ENCODE measurements around the gene KCNIP3. TPM values are rescaled to one million over a fixed set of nuclear protein-coding genes. Genes with fewer than 3 reads are reported as not detected.

KCNIP3 gene
- polyA plus RNA-seq, 1 of the 3 experiments (the other 2 are of a cell fraction): 0.97 TPM

DNA sequence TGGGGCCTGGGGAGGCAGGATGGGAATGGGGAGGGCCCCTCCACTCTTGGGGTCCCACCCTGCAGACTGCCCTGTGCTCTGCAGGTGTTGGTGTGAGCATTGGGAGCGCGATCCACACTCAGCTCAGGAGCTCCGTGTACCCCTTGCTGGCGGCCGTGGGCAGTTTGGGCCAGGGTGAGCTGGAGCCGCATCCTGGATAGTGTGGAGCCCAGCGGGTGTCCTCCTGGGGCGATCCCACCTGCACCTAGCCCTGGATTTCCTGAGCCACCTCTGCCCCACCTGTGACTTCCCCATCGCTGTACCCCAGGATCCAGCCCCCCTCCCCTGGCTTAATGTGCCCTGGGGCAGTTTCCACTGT, 20.3 kb upstream of the KCNIP3 start (continued):
- TF ChIP-seq, protein P1, sequence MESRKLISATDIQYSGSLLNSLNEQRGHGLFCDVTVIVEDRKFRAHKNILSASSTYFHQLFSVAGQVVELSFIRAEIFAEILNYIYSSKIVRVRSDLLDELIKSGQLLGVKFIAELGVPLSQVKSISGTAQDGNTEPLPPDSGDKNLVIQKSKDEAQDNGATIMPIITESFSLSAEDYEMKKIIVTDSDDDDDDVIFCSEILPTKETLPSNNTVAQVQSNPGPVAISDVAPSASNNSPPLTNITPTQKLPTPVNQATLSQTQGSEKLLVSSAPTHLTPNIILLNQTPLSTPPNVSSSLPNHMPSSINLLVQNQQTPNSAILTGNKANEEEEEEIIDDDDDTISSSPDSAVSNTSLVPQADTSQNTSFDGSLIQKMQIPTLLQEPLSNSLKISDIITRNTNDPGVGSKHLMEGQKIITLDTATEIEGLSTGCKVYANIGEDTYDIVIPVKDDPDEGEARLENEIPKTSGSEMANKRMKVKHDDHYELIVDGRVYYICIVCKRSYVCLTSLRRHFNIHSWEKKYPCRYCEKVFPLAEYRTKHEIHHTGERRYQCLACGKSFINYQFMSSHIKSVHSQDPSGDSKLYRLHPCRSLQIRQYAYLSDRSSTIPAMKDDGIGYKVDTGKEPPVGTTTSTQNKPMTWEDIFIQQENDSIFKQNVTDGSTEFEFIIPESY (IDR thresholded peaks at IDR 0.05; ENCODE audit: borderline replicate concordance, low read depth): no peak
- TF ChIP-seq, protein P2, sequence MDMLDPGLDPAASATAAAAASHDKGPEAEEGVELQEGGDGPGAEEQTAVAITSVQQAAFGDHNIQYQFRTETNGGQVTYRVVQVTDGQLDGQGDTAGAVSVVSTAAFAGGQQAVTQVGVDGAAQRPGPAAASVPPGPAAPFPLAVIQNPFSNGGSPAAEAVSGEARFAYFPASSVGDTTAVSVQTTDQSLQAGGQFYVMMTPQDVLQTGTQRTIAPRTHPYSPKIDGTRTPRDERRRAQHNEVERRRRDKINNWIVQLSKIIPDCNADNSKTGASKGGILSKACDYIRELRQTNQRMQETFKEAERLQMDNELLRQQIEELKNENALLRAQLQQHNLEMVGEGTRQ (IDR thresholded peaks at IDR 0.05; ENCODE audit: borderline replicate concordance, low read depth, low read length): no peak
- TF ChIP-seq YY1 (IDR thresholded peaks at IDR 0.05; ENCODE audit: low read depth) (no peak), FOXJ3 (CRISPR knock-in tag; IDR thresholded peaks at IDR 0.05) (no peak), TAF1 (IDR thresholded peaks at IDR 0.05; ENCODE audit: borderline replicate concordance, low read depth, low read length) (no peak), SMC3 (IDR thresholded peaks at IDR 0.05; ENCODE audit: low read depth, low read length) (no peak)
- TF ChIP-seq, protein P3, sequence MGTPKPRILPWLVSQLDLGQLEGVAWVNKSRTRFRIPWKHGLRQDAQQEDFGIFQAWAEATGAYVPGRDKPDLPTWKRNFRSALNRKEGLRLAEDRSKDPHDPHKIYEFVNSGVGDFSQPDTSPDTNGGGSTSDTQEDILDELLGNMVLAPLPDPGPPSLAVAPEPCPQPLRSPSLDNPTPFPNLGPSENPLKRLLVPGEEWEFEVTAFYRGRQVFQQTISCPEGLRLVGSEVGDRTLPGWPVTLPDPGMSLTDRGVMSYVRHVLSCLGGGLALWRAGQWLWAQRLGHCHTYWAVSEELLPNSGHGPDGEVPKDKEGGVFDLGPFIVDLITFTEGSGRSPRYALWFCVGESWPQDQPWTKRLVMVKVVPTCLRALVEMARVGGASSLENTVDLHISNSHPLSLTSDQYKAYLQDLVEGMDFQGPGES (IDR thresholded peaks at IDR 0.05; ENCODE audit: low read depth, low read length): no peak

DNA sequence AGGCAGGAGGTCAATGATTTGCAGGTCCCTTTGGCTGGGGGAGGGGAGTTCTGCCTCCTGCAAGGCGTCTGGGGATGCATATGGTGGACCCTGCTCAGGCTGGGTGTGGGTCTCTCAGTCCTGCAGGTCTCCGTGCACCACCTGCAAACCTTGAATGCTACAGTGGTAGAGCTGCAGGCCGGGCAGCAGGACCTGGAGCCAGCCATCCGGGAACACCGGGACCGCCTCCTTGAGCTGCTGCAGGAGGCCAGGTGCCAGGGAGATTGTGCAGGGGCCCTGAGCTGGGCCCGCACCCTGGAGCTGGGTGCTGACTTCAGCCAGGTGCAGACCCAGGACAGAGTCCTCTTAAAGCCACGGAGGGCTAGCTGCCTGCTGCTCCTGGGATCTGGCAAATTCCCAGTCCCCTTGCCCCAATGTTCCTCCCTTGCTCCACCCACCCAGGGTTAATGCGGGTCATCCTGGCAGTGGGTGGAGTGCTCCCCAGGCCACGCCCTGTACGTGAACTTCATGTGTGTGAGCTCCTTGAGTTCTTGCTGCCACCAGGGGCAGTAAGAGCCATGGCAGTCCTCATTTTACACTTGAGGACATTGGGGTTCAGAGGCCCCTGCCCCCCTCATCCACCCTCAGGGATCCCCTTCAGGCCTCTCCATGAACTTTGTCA, 19.8 kb upstream of the KCNIP3 start:
- Histone ChIP-seq H3K27me3 (ENCODE audit: insufficient read depth) (no peaks in the 10 kb centered on the region), H3K4me1 (ENCODE audit: control insufficient read depth in 1 of 2, insufficient read depth in 2 of 2, low read depth in 1 of 2, low read length in 1 of 2) (no peaks in the 10 kb centered on the region), H3K4me3 (ENCODE audit: low read depth in 2 of 2, low read length in 1 of 2) (no peak overlapping the region), H3K9me2 (no peaks in the 10 kb centered on the region), H3K27ac (ENCODE audit: low read depth in 2 of 2, low read length in 1 of 2) (no peak overlapping the region), H3K79me2 (ENCODE audit: insufficient read depth) (no peaks in the 10 kb centered on the region), H2AFZ (ENCODE audit: low read depth) (no peak overlapping the region), H3F3A (replicated peaks; ENCODE audit: insufficient read depth) (no peaks in the 10 kb centered on the region), H3K36me3 (replicated peaks in 1 of 2; ENCODE audit: control insufficient read depth in 1 of 2, insufficient read depth in 2 of 2, low read length in 1 of 2) (no peaks in the 10 kb centered on the region), H3K4me2 (no peak overlapping the region), H4K20me1 (ENCODE audit: insufficient read depth) (no peaks in the 10 kb centered on the region), H3K9ac (no peak overlapping the region), H3K9me3 (no peaks in the 10 kb centered on the region)
- ChIA-PET POLR2A (no interaction called here), CTCF (interaction anchor here (0.8 to 1.5 kb wide), 2 partner anchors 18 to 46 kb away, joined by 3 read pairs; no protein-coding TSS in a partner anchor)
- no peak for DNase-seq
- WGBS (ENCODE audit: low lambda C conversion rate): 50% methylated on average over 6 of the region's 11 CpGs
- TF ChIP-seq CHD2 (IDR thresholded peaks at IDR 0.05; ENCODE audit: low read length, partially characterized antibody) (no peak), TEAD4 (IDR thresholded peaks at IDR 0.05; ENCODE audit: borderline replicate concordance, insufficient read depth) (no peak), FOXJ3 (CRISPR knock-in tag; IDR thresholded peaks at IDR 0.05) (no peak), FOSL2 (IDR thresholded peaks at IDR 0.05; ENCODE audit: borderline replicate concordance, low read depth) (no peak), MEF2A (IDR thresholded peaks at IDR 0.05; ENCODE audit: borderline replicate concordance, low read depth) (no peak), GATA2 (CRISPR knock-in tag; IDR thresholded peaks at IDR 0.05) (no peak), POLR2AphosphoS5 (IDR thresholded peaks at IDR 0.05; ENCODE audit: low read depth, low read length) (no peak), RAD21 (IDR thresholded peaks at IDR 0.05; ENCODE audit: low read length) (no peak), RFX5 (IDR thresholded peaks at IDR 0.05; ENCODE audit: low read length) (no peak)
- TF ChIP-seq, protein P4, sequence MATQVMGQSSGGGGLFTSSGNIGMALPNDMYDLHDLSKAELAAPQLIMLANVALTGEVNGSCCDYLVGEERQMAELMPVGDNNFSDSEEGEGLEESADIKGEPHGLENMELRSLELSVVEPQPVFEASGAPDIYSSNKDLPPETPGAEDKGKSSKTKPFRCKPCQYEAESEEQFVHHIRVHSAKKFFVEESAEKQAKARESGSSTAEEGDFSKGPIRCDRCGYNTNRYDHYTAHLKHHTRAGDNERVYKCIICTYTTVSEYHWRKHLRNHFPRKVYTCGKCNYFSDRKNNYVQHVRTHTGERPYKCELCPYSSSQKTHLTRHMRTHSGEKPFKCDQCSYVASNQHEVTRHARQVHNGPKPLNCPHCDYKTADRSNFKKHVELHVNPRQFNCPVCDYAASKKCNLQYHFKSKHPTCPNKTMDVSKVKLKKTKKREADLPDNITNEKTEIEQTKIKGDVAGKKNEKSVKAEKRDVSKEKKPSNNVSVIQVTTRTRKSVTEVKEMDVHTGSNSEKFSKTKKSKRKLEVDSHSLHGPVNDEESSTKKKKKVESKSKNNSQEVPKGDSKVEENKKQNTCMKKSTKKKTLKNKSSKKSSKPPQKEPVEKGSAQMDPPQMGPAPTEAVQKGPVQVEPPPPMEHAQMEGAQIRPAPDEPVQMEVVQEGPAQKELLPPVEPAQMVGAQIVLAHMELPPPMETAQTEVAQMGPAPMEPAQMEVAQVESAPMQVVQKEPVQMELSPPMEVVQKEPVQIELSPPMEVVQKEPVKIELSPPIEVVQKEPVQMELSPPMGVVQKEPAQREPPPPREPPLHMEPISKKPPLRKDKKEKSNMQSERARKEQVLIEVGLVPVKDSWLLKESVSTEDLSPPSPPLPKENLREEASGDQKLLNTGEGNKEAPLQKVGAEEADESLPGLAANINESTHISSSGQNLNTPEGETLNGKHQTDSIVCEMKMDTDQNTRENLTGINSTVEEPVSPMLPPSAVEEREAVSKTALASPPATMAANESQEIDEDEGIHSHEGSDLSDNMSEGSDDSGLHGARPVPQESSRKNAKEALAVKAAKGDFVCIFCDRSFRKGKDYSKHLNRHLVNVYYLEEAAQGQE (IDR thresholded peaks at IDR 0.05; ENCODE audit: low read depth, low read length): no peak
- TF ChIP-seq, protein P5, sequence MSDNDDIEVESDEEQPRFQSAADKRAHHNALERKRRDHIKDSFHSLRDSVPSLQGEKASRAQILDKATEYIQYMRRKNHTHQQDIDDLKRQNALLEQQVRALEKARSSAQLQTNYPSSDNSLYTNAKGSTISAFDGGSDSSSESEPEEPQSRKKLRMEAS (IDR thresholded peaks at IDR 0.05; ENCODE audit: low read depth): no peak
- TF ChIP-seq, protein P2 (IDR thresholded peaks at IDR 0.05; ENCODE audit: borderline replicate concordance, low read depth, low read length): no peak
- TF ChIP-seq, protein P6, sequence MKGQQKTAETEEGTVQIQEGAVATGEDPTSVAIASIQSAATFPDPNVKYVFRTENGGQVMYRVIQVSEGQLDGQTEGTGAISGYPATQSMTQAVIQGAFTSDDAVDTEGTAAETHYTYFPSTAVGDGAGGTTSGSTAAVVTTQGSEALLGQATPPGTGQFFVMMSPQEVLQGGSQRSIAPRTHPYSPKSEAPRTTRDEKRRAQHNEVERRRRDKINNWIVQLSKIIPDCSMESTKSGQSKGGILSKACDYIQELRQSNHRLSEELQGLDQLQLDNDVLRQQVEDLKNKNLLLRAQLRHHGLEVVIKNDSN (IDR thresholded peaks at IDR 0.05; ENCODE audit: borderline replicate concordance, low read depth): no peak
